K562 (cell line): ENCODE results near the gene ZNF837. TPM values are rescaled to one million over a fixed set of nuclear protein-coding genes. Genes with fewer than 3 reads are reported as not detected.
A peak's percentile ranks its signal among the peaks of the same experiment; 100 is the strongest.

Experiments used
- ATAC-seq: fragments of 200-7000 bp; cut with Tn5 transposase; 3 replicates; pipeline ENCODE4 v1.9.1; 2020; ENCODE audit warnings: moderate library complexity
- BruUV-seq: library from RNA; stranded (reverse); fragments of 400-500 nt; replicated peaks from 2 replicates; lab custom pipeline; 2021; lab: Mats Ljungman, UMichigan
- CTCF ChIA-PET: fragments of 300-600 bp; formaldehyde crosslinking; extraction: SDS; loops from one replicate; lab custom pipeline; 2021; ENCODE audit warnings: low intra/inter-chr PET ratio; lab: Yijun Ruan, JAX
- POLR2A ChIA-PET: fragments of 300-600, 350-650 bp; sonication (Branson Sonifier 250); formaldehyde crosslinking; extraction: SDS; loops from one replicate; lab custom pipeline; 2021; ENCODE audit warnings: antibody characterized with exemption, inconsistent platforms; lab: Yijun Ruan, JAX
- DNase-seq, 4 experiments: peaks; one replicate each; pipeline versions ENCODE4 v3.0.0 to v3.0.0-alpha.2; 2011 to 2018; ENCODE audit warnings: low spot score in 3 of 4, mixed read lengths in 3 of 4; ENCODE audit errors: extremely low read depth in 1 of 4
- FAIRE-seq: peaks from 2 replicates; lab custom pipeline; 2011; peaks lifted over from hg19 to GRCh38; lab: Jason Lieb, UNC
- H2AFZ ChIP-seq: 2 replicates; pipeline ENCODE4 v1.6.0; 2011; ENCODE audit warnings: low read depth, low read length, control low read depth, inconsistent platforms
- H3K27ac ChIP-seq: fragments of 200-600 bp; 3 replicates; pipeline ENCODE4 v1.8.0; 2011; ENCODE audit warnings: low read depth, mild to moderate bottlenecking, control low read depth, inconsistent platforms, low read length, moderate library complexity, mixed read lengths; ENCODE audit errors: extremely low read depth
- H3K27me3 ChIP-seq, 2 experiments: fragments of 300-600 bp in 1 of 2; 2 replicates in 1 of 2; 3 replicates in 1 of 2; pipeline versions ENCODE4 v1.6.0 to v1.8.0; 2011; ENCODE audit warnings: inconsistent platforms in 2 of 2, low read length in 2 of 2, mild to moderate bottlenecking in 1 of 2, mixed read lengths in 1 of 2, moderate library complexity in 1 of 2; ENCODE audit not compliant: control insufficient read depth in 2 of 2, insufficient read depth in 2 of 2
- H3K36me3 ChIP-seq: fragments of 300-600 bp; 3 replicates; pipeline ENCODE4 v1.8.0; 2011; ENCODE audit warnings: mild to moderate bottlenecking, low read length, inconsistent platforms; ENCODE audit not compliant: control insufficient read depth, insufficient read depth
- H3K4me1 ChIP-seq, 2 experiments: fragments of 200-600 bp in 1 of 2; replicated peaks in 1 of 2; 2 replicates in 1 of 2; 3 replicates in 1 of 2; pipeline versions ENCODE4 v1.5.1 to v1.8.0; 2011; ENCODE audit warnings: inconsistent platforms in 2 of 2, low read length in 2 of 2, mild to moderate bottlenecking in 1 of 2, mixed read lengths in 1 of 2, moderate library complexity in 1 of 2; ENCODE audit not compliant: control insufficient read depth in 2 of 2, insufficient read depth in 2 of 2
- H3K4me2 ChIP-seq: 2 replicates; pipeline ENCODE4 v1.6.1; 2011; ENCODE audit warnings: low read length, control low read depth, inconsistent platforms, mixed read lengths; ENCODE audit not compliant: insufficient read depth
- H3K4me3 ChIP-seq: fragments of 200-600 bp; sonication (generic), shearing (Covaris generic); 2 replicates; pipeline ENCODE4 v1.5.1; 2016; ENCODE audit warnings: control low read depth, inconsistent platforms
- H3K79me2 ChIP-seq: fragments of 200-600 bp; 3 replicates; pipeline ENCODE4 v1.8.0; 2011; ENCODE audit warnings: low read length, inconsistent platforms; ENCODE audit not compliant: control insufficient read depth, insufficient read depth
- H3K9ac ChIP-seq, 2 experiments: 2 replicates each; pipeline versions ENCODE4 v1.6.0 to v1.6.1; 2011; ENCODE audit warnings: low read depth in 2 of 2, low read length in 2 of 2, control low read depth in 1 of 2, inconsistent platforms in 1 of 2, mild to moderate bottlenecking in 1 of 2, mixed read lengths in 1 of 2; ENCODE audit not compliant: insufficient read depth in 1 of 2
- H3K9me1 ChIP-seq: one replicate; pipeline ENCODE4 v1.6.0; 2011; ENCODE audit warnings: inconsistent platforms, mild to moderate bottlenecking, low read length, moderate library complexity; ENCODE audit not compliant: control insufficient read depth, insufficient read depth
- H3K9me3 ChIP-seq: replicated peaks from 2 replicates; pipeline ENCODE4 v1.5.1; 2011; ENCODE audit warnings: low read depth, low read length, inconsistent platforms; ENCODE audit not compliant: control insufficient read depth, insufficient read depth
- H4K20me1 ChIP-seq: replicated peaks from 2 replicates; pipeline ENCODE4 v1.6.1; 2011; ENCODE audit warnings: low read length, inconsistent platforms, mixed read lengths; ENCODE audit not compliant: control insufficient read depth, insufficient read depth
- FIP1L1 ChIP-seq: fragments of 200-400 bp; formaldehyde crosslinking; IDR thresholded peaks from 2 replicates; pipeline ENCODE4 v1.6.1; 2018; ENCODE audit warnings: mild to moderate bottlenecking, low read depth, low read length; ENCODE audit not compliant: poor library complexity, severe bottlenecking
- POLR2G ChIP-seq: fragments of 200-400 bp; formaldehyde crosslinking; IDR thresholded peaks from 2 replicates; pipeline ENCODE4 v1.6.1; 2017; ENCODE audit warnings: low read depth, mild to moderate bottlenecking, antibody characterized with exemption, low read length, moderate library complexity
- SMAD4 ChIP-seq: fragments of 250-450 bp; sonication (Bioruptor Pico); conservative IDR thresholded peaks from 2 replicates; pipeline ENCODE4 v1.8.0; 2021; ENCODE audit warnings: inconsistent platforms, mild to moderate bottlenecking, moderate library complexity
- WGBS: fragments of 100-300 bp; shearing (Covaris generic); methylation state at CpG from one replicate; pipeline ENCODE4 v1.1.6; 2016; ENCODE audit warnings: low coverage, mixed read lengths; ENCODE audit not compliant: insufficient coverage; ENCODE audit errors: missing lambda C conversion rate; 5-methylcytosine and 5-hydroxymethylcytosine counted together
- in situ Hi-C: fragments of 300-500 bp; cut with MboI; formaldehyde crosslinking; loops from 4 replicates; pipeline ENCODE4 v1.15.0; 2018; ENCODE audit warnings: inconsistent platforms, mixed read lengths
- intact Hi-C: fragments of 100-400 bp; cut with micrococcal nuclease; formaldehyde crosslinking; loops from 2 replicates; pipeline ENCODE4 v1.14.2; 2022
- polyA plus RNA-seq, 8 experiments: library from polyadenylated mRNA; depleted of rRNA in 4 of 8; stranded (reverse) in 5 of 8; unstranded in 3 of 8; fragments of >200 nt; fragmentation: Nextera tagmentation in 2 of 8; fragmentation: Illumina TruSeq in 1 of 8; extraction: Ambion mirVana in 2 of 8; extraction: Trizol in 1 of 8; gene quantifications; 2 replicates each; pipeline versions ENCODE4 v1.2.1 to v1.2.3, GENCODE V29; 2011 to 2014; ENCODE audit warnings: inconsistent platforms in 1 of 8, missing spikeins in 1 of 8
- total RNA-seq, 7 experiments: library from RNA; depleted of rRNA in 6 of 7; stranded (reverse); fragments of >200 nt in 6 of 7; fragmentation: Illumina TruSeq in 2 of 7; extraction: Trizol in 2 of 7; gene quantifications; 2 replicates each; pipeline versions ENCODE4 v1.2.1 to v1.2.3, GENCODE V29; 2011 to 2021; ENCODE audit warnings: low replicate concordance in 1 of 7

ZNF837 gene
- total and polyA plus RNA-seq, 9 of the 15 experiments (the other 6 are each of a cell fraction or from before 2014, with no cell fraction given): 0.11 to 2.1 (median 0.57) TPM; not detected in 4

DNA sequence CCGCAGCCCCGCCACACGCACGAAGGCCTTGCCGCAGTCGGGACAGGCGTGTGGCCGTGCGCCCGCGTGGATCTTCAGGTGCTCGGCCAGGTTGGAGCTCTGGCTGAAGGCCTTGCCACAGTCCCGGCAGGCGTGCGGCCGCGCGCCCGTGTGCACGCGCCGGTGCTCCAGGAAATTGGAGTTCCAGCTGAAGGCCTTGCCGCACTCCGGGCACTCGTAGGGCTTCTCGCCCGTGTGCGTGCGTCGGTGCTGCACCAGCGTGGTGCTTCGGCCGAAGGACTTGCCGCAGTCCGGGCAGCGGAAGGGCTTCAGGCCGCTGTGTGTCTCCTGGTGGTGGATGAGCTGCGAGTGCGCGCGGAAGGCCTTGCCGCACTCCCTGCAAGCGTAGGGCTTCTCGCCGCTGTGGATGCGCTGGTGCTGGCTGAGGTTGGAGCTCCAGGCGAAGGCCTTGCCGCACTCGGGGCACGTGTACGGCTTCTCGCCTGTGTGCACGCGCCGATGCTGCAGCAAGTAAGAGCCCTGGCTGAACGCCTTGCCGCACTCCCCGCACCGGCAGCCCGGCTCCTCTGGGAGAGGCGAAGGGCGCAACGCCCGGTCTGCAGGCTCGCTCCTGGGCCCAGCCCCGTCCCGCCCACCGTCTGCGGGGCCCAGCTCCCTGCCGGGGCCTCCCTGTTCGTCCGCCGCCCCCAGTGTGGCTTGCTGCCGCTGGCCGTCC lies 23.9 kb downstream of the ZNF837 start:
- BruUV-seq: no TSS peak
- H2AFZ ChIP-seq: no peak overlapping the region
- 92% methylated on average over 42 of the region's 75 CpGs for WGBS
- H3K36me3 ChIP-seq: no peaks in the 10 kb centered on the region
- intact Hi-C loops: no loop called here
- H3K4me2 ChIP-seq: no peak overlapping the region
- H3K9me1 ChIP-seq: no peaks in the 10 kb centered on the region
- H3K9me3 ChIP-seq: no peaks in the 10 kb centered on the region
- H3K27me3 ChIP-seq: no peaks in the 10 kb centered on the region
- H3K4me1 ChIP-seq: peaks cover 7 to 37% of the 10 kb centered on the region in 2 experiments; a peak in 3 of 5 replicates
- no peak for ATAC-seq
- peaks cover 6% of the 10 kb centered on the region; the same call in 1 of the 3 replicates for H3K79me2 ChIP-seq
- TF ChIP-seq SMAD4 (no peak), FIP1L1 (peak; percentile 58), POLR2G (peak; percentile 13; the same call in 1 of the 2 replicates)
- CTCF ChIA-PET: no interaction called here
- H3K27ac ChIP-seq: no peak overlapping the region
- no peaks in the 10 kb centered on the region for H4K20me1 ChIP-seq
- DNase-seq: no peak
- POLR2A ChIA-PET: interaction anchor here (1.2 kb wide), 1 partner anchor 11 kb away, joined by 3 read pairs; no protein-coding TSS in a partner anchor
- no peak for FAIRE-seq
- H3K9ac ChIP-seq: no peak overlapping the region
- H3K4me3 ChIP-seq: no peak overlapping the region
- in situ Hi-C loops: no loop called here
